ENCODE data around the gene ARHGEF18.

The ARHGEF18 gene

GRCh38 chr19:7382694-7383093 lies 34.0 kb downstream of the ARHGEF18 start:
- no peaks in the 10 kb centered on the region for H4K20me1 ChIP-seq (ENCODE audit: insufficient read depth, low read length, poor library complexity, severe bottlenecking)
- no peak overlapping the region for H3K9ac ChIP-seq (ENCODE audit: low read depth, low read length, poor library complexity, severe bottlenecking)
- H2AFZ ChIP-seq (ENCODE audit: low read length): no peak overlapping the region
- peaks cover 59% of the 10 kb centered on the region; the same call in 1 of the 2 replicates for H3K36me3 ChIP-seq (ENCODE audit: insufficient read depth, low read length)
- H3K9me2 ChIP-seq (replicated peaks; ENCODE audit: low read depth, low read length): no peaks in the 10 kb centered on the region
- no peaks in the 10 kb centered on the region for H3K27me3 ChIP-seq (ENCODE audit: insufficient read depth, low read length, poor library complexity, severe bottlenecking)
- no peak overlapping the region for H3K4me3 ChIP-seq (ENCODE audit: low read length, poor library complexity, severe bottlenecking)
- H3K9me3 ChIP-seq (ENCODE audit: insufficient read depth, low read depth, low read length): no peaks in the 10 kb centered on the region
- no peaks in the 10 kb centered on the region for H3K79me2 ChIP-seq (ENCODE audit: insufficient read depth, low read length)
- no peak overlapping the region for H3K4me2 ChIP-seq (ENCODE audit: low read depth, low read length, poor library complexity, severe bottlenecking)
- H3K4me1 ChIP-seq (ENCODE audit: insufficient read depth, low read length, poor library complexity, severe bottlenecking): no peaks in the 10 kb centered on the region
- TF ChIP-seq EZH2phosphoT487 (IDR thresholded peaks at IDR 0.05; ENCODE audit: borderline replicate concordance) (no peak), CTCF (conservative IDR thresholded peaks at IDR 0.05; ENCODE audit: low read length) (no peak)
- no peaks in the 10 kb centered on the region for H3F3A ChIP-seq (ENCODE audit: low read depth)

GRCh38 chr19:7383284-7383683 lies 34.5 kb downstream of the ARHGEF18 start:
- H3F3A ChIP-seq (ENCODE audit: low read depth): no peaks in the 10 kb centered on the region
- H3K4me3 ChIP-seq (ENCODE audit: low read length, poor library complexity, severe bottlenecking): no peak overlapping the region
- no peaks in the 10 kb centered on the region for H3K79me2 ChIP-seq (ENCODE audit: insufficient read depth, low read length)
- TF ChIP-seq CTCF (conservative IDR thresholded peaks at IDR 0.05; ENCODE audit: low read length): no peak
- TF ChIP-seq EZH2phosphoT487 (IDR thresholded peaks at IDR 0.05; ENCODE audit: borderline replicate concordance): no peak
- no peaks in the 10 kb centered on the region for H3K9me2 ChIP-seq (replicated peaks; ENCODE audit: low read depth, low read length)
- H3K27me3 ChIP-seq (ENCODE audit: insufficient read depth, low read length, poor library complexity, severe bottlenecking): no peaks in the 10 kb centered on the region
- peaks cover 54% of the 10 kb centered on the region; the same call in 1 of the 2 replicates for H3K36me3 ChIP-seq (ENCODE audit: insufficient read depth, low read length)
- H4K20me1 ChIP-seq (ENCODE audit: insufficient read depth, low read length, poor library complexity, severe bottlenecking): no peaks in the 10 kb centered on the region
- H3K4me2 ChIP-seq (ENCODE audit: low read depth, low read length, poor library complexity, severe bottlenecking): no peak overlapping the region
- H3K4me1 ChIP-seq (ENCODE audit: insufficient read depth, low read length, poor library complexity, severe bottlenecking): no peaks in the 10 kb centered on the region
- H3K9ac ChIP-seq (ENCODE audit: low read depth, low read length, poor library complexity, severe bottlenecking): no peak overlapping the region
- H2AFZ ChIP-seq (ENCODE audit: low read length): no peak overlapping the region
- no peaks in the 10 kb centered on the region for H3K9me3 ChIP-seq (ENCODE audit: insufficient read depth, low read depth, low read length)

- H3K9me2 ChIP-seq (replicated peaks; ENCODE audit: low read depth, low read length): no peaks in the 10 kb centered on the region
- no peaks in the 10 kb centered on the region for H4K20me1 ChIP-seq (ENCODE audit: insufficient read depth, low read length, poor library complexity, severe bottlenecking)
- no peaks in the 10 kb centered on the region for H3K79me2 ChIP-seq (ENCODE audit: insufficient read depth, low read length)
- H3K4me3 ChIP-seq (ENCODE audit: low read length, poor library complexity, severe bottlenecking): no peak overlapping the region
- no peaks in the 10 kb centered on the region for H3K9me3 ChIP-seq (ENCODE audit: insufficient read depth, low read depth, low read length)
- TF ChIP-seq CTCF (conservative IDR thresholded peaks at IDR 0.05; ENCODE audit: low read length) (no peak), EZH2phosphoT487 (IDR thresholded peaks at IDR 0.05; ENCODE audit: borderline replicate concordance) (no peak)
- peaks cover 49% of the 10 kb centered on the region; the same call in 1 of the 2 replicates for H3K36me3 ChIP-seq (ENCODE audit: insufficient read depth, low read length)
- H3K27me3 ChIP-seq (ENCODE audit: insufficient read depth, low read length, poor library complexity, severe bottlenecking): no peaks in the 10 kb centered on the region
- no peaks in the 10 kb centered on the region for H3K4me1 ChIP-seq (ENCODE audit: insufficient read depth, low read length, poor library complexity, severe bottlenecking)
- no peak overlapping the region for H3K9ac ChIP-seq (ENCODE audit: low read depth, low read length, poor library complexity, severe bottlenecking)
- H2AFZ ChIP-seq (ENCODE audit: low read length): no peak overlapping the region
- no peak overlapping the region for H3K4me2 ChIP-seq (ENCODE audit: low read depth, low read length, poor library complexity, severe bottlenecking)
- H3F3A ChIP-seq (ENCODE audit: low read depth): no peaks in the 10 kb centered on the region
Observed at GRCh38 chr19:7385062-7385461, 36.3 kb downstream of the ARHGEF18 start.

Measured in Loucy (cell line).